Loucy (cell line): ENCODE measurements around the gene ERVW-1.

ENCODE experiments used
- EZH2phosphoT487 ChIP-seq: fragments of 200-600 bp; IDR thresholded peaks from 2 replicates; pipeline ENCODE4 v1.6.1; 2018; ENCODE audit warnings: antibody characterized with exemption, mild to moderate bottlenecking, moderate library complexity, borderline replicate concordance
- TF ChIP-seq, protein P1 (sequence below): fragments of 200-600 bp; sonication (generic); conservative IDR thresholded peaks from 2 replicates; pipeline ENCODE4 v1.5.1; 2014; ENCODE audit warnings: mild to moderate bottlenecking, antibody characterized with exemption, low read length

DNA sequence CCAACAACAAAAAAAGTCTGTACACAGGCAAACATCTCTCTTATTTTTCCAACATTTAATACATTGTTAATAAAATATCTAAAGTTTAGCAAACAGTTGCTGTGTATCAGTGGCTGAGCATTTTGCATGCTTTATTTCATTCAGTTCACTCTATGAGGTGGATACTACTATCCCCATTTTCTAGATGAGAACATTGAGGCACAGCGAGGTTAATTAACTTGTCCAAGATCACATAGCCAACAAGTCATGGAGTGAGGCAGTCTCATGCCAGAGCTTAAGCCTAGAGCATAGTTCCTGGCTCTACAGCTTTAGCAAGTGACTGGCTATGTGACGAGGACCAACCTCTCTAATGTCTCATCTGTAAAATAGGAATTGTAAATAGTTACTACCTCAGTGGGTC lies 26.1 kb downstream of the ERVW-1 start:
- TF ChIP-seq, protein P1, sequence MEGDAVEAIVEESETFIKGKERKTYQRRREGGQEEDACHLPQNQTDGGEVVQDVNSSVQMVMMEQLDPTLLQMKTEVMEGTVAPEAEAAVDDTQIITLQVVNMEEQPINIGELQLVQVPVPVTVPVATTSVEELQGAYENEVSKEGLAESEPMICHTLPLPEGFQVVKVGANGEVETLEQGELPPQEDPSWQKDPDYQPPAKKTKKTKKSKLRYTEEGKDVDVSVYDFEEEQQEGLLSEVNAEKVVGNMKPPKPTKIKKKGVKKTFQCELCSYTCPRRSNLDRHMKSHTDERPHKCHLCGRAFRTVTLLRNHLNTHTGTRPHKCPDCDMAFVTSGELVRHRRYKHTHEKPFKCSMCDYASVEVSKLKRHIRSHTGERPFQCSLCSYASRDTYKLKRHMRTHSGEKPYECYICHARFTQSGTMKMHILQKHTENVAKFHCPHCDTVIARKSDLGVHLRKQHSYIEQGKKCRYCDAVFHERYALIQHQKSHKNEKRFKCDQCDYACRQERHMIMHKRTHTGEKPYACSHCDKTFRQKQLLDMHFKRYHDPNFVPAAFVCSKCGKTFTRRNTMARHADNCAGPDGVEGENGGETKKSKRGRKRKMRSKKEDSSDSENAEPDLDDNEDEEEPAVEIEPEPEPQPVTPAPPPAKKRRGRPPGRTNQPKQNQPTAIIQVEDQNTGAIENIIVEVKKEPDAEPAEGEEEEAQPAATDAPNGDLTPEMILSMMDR, result no peak
- TF ChIP-seq EZH2phosphoT487, result no peak
